GM12878 (cell line): ENCODE measurements around the gene SFPQ. TPM values are rescaled to one million over a fixed set of nuclear protein-coding genes. Genes with fewer than 3 reads are reported as not detected.

Experiments
- ATAC-seq: fragments of 200-7000 bp; cut with Tn5 transposase; 3 replicates; pipeline ENCODE4 v1.9.1; 2020; ENCODE audit warnings: mild to moderate bottlenecking, moderate library complexity
- BruUV-seq: library from RNA; stranded (reverse); fragments of 400-500 nt; replicated peaks from 2 replicates; lab custom pipeline; 2021; lab: Mats Ljungman, UMichigan
- CTCF ChIA-PET: fragments of 300-600 bp; sonication (Branson Sonifier 250); formaldehyde crosslinking; extraction: SDS; loops from one replicate; lab custom pipeline; 2021; ENCODE audit warnings: inconsistent platforms; lab: Yijun Ruan, JAX
- POLR2A ChIA-PET: fragments of 350-600 bp; formaldehyde crosslinking; extraction: SDS; loops from one replicate; lab custom pipeline; 2021; ENCODE audit warnings: inconsistent platforms; lab: Charles Lee
- RAD21 ChIA-PET: fragments of 300-600 bp; sonication (Branson Sonifier 250); formaldehyde crosslinking; loops from one replicate; lab custom pipeline; 2023; ENCODE audit warnings: antibody characterized with exemption; ENCODE audit not compliant: unreplicated experiment; lab: Charles Lee
- SMC1A ChIA-PET: fragments of 300-600 bp; sonication (Branson Sonifier 250); formaldehyde crosslinking; loops from one replicate; lab custom pipeline; 2023; ENCODE audit not compliant: unreplicated experiment, uncharacterized antibody; lab: Charles Lee
- DNase-seq: peaks from one replicate; pipeline ENCODE4 v3.0.0-alpha.2; 2011; ENCODE audit warnings: low read depth, low spot score
- FAIRE-seq: peaks from 3 replicates; lab custom pipeline; 2011; peaks lifted over from hg19 to GRCh38; lab: Jason Lieb, UNC
- H2AFZ ChIP-seq: 2 replicates; pipeline ENCODE4 v1.6.0; 2011; ENCODE audit warnings: low read depth, low read length, control low read depth; ENCODE audit not compliant: control insufficient read depth
- H3K27ac ChIP-seq: 2 replicates; pipeline ENCODE4 v1.5.1; 2011; ENCODE audit warnings: control low read depth; ENCODE audit not compliant: control insufficient read depth, insufficient read depth
- H3K27me3 ChIP-seq, 2 experiments: replicated peaks in 1 of 2; 2 replicates each; pipeline versions ENCODE4 v1.6.0 to v1.6.1; 2011; ENCODE audit warnings: low read length in 1 of 2; ENCODE audit not compliant: control insufficient read depth in 2 of 2, insufficient read depth in 2 of 2
- H3K36me3 ChIP-seq, 2 experiments: 2 replicates each; pipeline ENCODE4 v1.5.1; 2011; ENCODE audit warnings: low read length in 1 of 2; ENCODE audit not compliant: control insufficient read depth in 2 of 2, insufficient read depth in 2 of 2
- H3K4me1 ChIP-seq: 2 replicates; pipeline ENCODE4 v1.6.1; 2011; ENCODE audit warnings: mild to moderate bottlenecking, low read length, moderate library complexity, mixed read lengths; ENCODE audit not compliant: control insufficient read depth, insufficient read depth
- H3K4me2 ChIP-seq: 2 replicates; pipeline ENCODE4 v1.6.0; 2011; ENCODE audit warnings: control low read depth; ENCODE audit not compliant: control insufficient read depth, insufficient read depth
- H3K4me3 ChIP-seq: fragments of 200-600 bp; sonication (generic); 2 replicates; pipeline ENCODE4 v1.5.1; 2016
- H3K79me2 ChIP-seq: 2 replicates; pipeline ENCODE4 v1.6.0; 2011; ENCODE audit warnings: low read length; ENCODE audit not compliant: control insufficient read depth, insufficient read depth
- H3K9ac ChIP-seq: 2 replicates; pipeline ENCODE4 v1.8.0; 2011; ENCODE audit warnings: low read length, control low read depth, mixed read lengths; ENCODE audit not compliant: control insufficient read depth, insufficient read depth
- H3K9me3 ChIP-seq: replicated peaks from 3 replicates; pipeline ENCODE4 v1.5.1; 2011; ENCODE audit warnings: mild to moderate bottlenecking, low read length; ENCODE audit not compliant: control insufficient read depth, insufficient read depth
- H4K20me1 ChIP-seq: 2 replicates; pipeline ENCODE4 v1.6.0; 2011; ENCODE audit not compliant: control insufficient read depth, insufficient read depth
- ATF7 ChIP-seq: fragments of 450-650 bp; IDR thresholded peaks from 2 replicates; pipeline ENCODE4 v1.6.1; 2016; ENCODE audit warnings: low read depth, mild to moderate bottlenecking
- CBFB ChIP-seq: IDR thresholded peaks from 2 replicates; pipeline ENCODE4 v1.6.1; 2016; ENCODE audit warnings: antibody characterized with exemption, low read depth
- CREB1 ChIP-seq: IDR thresholded peaks from 2 replicates; pipeline ENCODE4 v1.6.1; 2012; ENCODE audit warnings: low read depth, mild to moderate bottlenecking, inconsistent platforms
- GABPA ChIP-seq: IDR thresholded peaks from 2 replicates; pipeline ENCODE4 v1.6.1; 2014; ENCODE audit warnings: antibody characterized with exemption, low read depth, mild to moderate bottlenecking, inconsistent platforms
- IKZF2 ChIP-seq, 2 experiments: fragments of 450-650 bp; IDR thresholded peaks; 2 replicates each; pipeline ENCODE4 v1.6.1; 2017; ENCODE audit warnings: mild to moderate bottlenecking in 2 of 2, moderate library complexity in 2 of 2
- MYC ChIP-seq: IDR thresholded peaks from 2 replicates; pipeline ENCODE4 v1.6.1; 2011; ENCODE audit warnings: mild to moderate bottlenecking, low read length, moderate library complexity, inconsistent platforms; ENCODE audit not compliant: insufficient read depth, insufficient replicate concordance, insufficient read length, severe bottlenecking
- NFIC ChIP-seq: IDR thresholded peaks from 2 replicates; pipeline ENCODE4 v1.6.1; 2012; ENCODE audit warnings: low read depth, mild to moderate bottlenecking, inconsistent platforms, low read length, moderate library complexity
- NRF1 ChIP-seq: conservative IDR thresholded peaks from 2 replicates; pipeline ENCODE4 v1.6.1; 2011; ENCODE audit warnings: mild to moderate bottlenecking, low read depth, low read length, improper control_type of control experiment
- PAX5 ChIP-seq: IDR thresholded peaks from 2 replicates; pipeline ENCODE4 v1.6.1; 2011; ENCODE audit warnings: low read depth, low read length, borderline replicate concordance
- POLR2AphosphoS5 ChIP-seq: IDR thresholded peaks from 2 replicates; pipeline ENCODE4 v1.6.1; 2011; ENCODE audit warnings: mild to moderate bottlenecking, low read length, inconsistent platforms
- POU2F2 ChIP-seq: IDR thresholded peaks from 3 replicates; pipeline ENCODE4 v1.6.1; 2011; ENCODE audit warnings: low read depth, mild to moderate bottlenecking, low read length, borderline replicate concordance
- SMAD5 ChIP-seq: IDR thresholded peaks from 2 replicates; pipeline ENCODE4 v1.6.1; 2016; ENCODE audit warnings: antibody characterized with exemption, low read depth
- ZNF274 ChIP-seq: IDR thresholded peaks from one replicate; pipeline ENCODE4 v1.8.0; 2011; ENCODE audit not compliant: insufficient read length, insufficient read depth
- WGBS: methylation state at CpG from one replicate; pipeline ENCODE4 v1.1.6; 2016; ENCODE audit warnings: low lambda C conversion rate; ENCODE audit not compliant: insufficient replicate concordance, insufficient coverage; ENCODE audit errors: missing lambda C conversion rate; 5-methylcytosine and 5-hydroxymethylcytosine counted together
- in situ Hi-C: fragments of 300-500 bp; cut with MboI; formaldehyde crosslinking; loops from 9 replicates; pipeline ENCODE4 v1.14.3; 2018; ENCODE audit warnings: mixed read lengths
- intact Hi-C: fragments of 100-400 bp; cut with micrococcal nuclease; formaldehyde crosslinking; loops from one replicate; pipeline ENCODE4 v1.14.2; 2022; ENCODE audit not compliant: unreplicated experiment
- polyA plus RNA-seq, 11 experiments: library from polyadenylated mRNA; depleted of rRNA in 4 of 11; unstranded in 6 of 11; stranded (reverse) in 5 of 11; fragments of >200 nt; fragmentation: Nextera tagmentation in 4 of 11; fragmentation: Illumina TruSeq in 1 of 11; extraction: Ambion mirVana in 4 of 11; extraction: Trizol in 1 of 11; gene quantifications; 1 replicate in 1 of 11; 2 replicates in 10 of 11; pipeline versions ENCODE4 v1.2.1 to v1.2.3, GENCODE V29; 2011 to 2016; ENCODE audit warnings: inconsistent platforms in 2 of 11, missing spikeins in 2 of 11, low read depth in 1 of 11
- total RNA-seq, 4 experiments: library from RNA; depleted of rRNA in 3 of 4; stranded (reverse); fragments of >200 nt in 3 of 4; fragmentation: Illumina TruSeq in 1 of 4; extraction: Trizol in 1 of 4; gene quantifications; 2 replicates each; pipeline versions ENCODE4 v1.2.1 to v1.2.3, GENCODE V29; 2013 to 2021
- TF ChIP-seq, protein P1 (sequence below): IDR thresholded peaks from 2 replicates; pipeline ENCODE4 v1.6.1; 2011; ENCODE audit warnings: borderline replicate concordance, low read depth, mild to moderate bottlenecking, moderate library complexity, low read length; ENCODE audit not compliant: insufficient read depth, poor library complexity, severe bottlenecking
- TF ChIP-seq, protein P2 (sequence below): IDR thresholded peaks from 2 replicates; pipeline ENCODE4 v1.6.1; 2012; ENCODE audit warnings: improper control_type of control experiment, low read depth, low read length; ENCODE audit not compliant: insufficient replicate concordance
- TF ChIP-seq, protein P3 (sequence below): IDR thresholded peaks from 2 replicates; pipeline ENCODE4 v1.6.1; 2011; ENCODE audit warnings: low read depth, mild to moderate bottlenecking, low read length, moderate library complexity, borderline replicate concordance; ENCODE audit errors: extremely low read depth
- TF ChIP-seq, protein P4 (sequence below): fragments of 450-650 bp; IDR thresholded peaks from 2 replicates; pipeline ENCODE4 v1.6.1; 2017; ENCODE audit warnings: mild to moderate bottlenecking

Gene SFPQ
- total and polyA plus RNA-seq, 10 of the 15 experiments (the other 5 are each of a cell fraction or from before 2014, with no cell fraction given) = 78.5 to 559 (median 199) TPM

DNA sequence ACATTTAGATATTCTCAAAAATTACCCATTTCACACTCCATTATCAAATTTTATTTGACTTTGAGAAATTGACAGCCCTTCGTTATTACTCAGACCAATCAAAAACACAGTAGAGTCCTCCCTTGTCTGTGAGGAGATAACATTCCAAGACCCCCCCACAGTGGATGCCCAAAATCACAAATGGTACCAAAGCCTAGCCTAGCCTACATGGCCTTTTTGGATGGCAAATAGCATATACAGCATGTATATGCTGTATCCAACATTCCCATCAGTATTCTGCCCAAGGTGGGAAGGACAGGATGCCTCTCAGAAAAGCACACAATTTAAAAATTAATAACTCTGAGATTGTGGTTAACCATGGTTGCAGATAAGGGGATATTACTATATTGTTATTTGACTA is 17.3 kb downstream of the SFPQ start:
- POLR2A ChIA-PET = no interaction called here
- Histone ChIP-seq H3K4me1 (no peaks in the 10 kb centered on the region), H3K9me3 (no peaks in the 10 kb centered on the region), H3K9ac (no peak overlapping the region), H3K27me3 (no peaks in the 10 kb centered on the region), H3K4me3 (no peak overlapping the region), H3K36me3 (peaks cover 11 to 40% of the 10 kb centered on the region in 2 experiments), H3K4me2 (no peak overlapping the region), H4K20me1 (peaks cover 6% of the 10 kb centered on the region; the same call in 1 of the 2 replicates), H3K79me2 (peaks cover 8% of the 10 kb centered on the region), H2AFZ (no peak overlapping the region), H3K27ac (no peak overlapping the region)
- FAIRE-seq (no peak), ATAC-seq (no peak), DNase-seq (no peak)
- RAD21 ChIA-PET = no interaction called here
- no TSS peak for BruUV-seq
- 100% methylated on average over 1 of the region's 1 CpG for WGBS
- SMC1A ChIA-PET = no interaction called here
- in situ Hi-C loops = no loop called here
- intact Hi-C loops = no loop called here
- CTCF ChIA-PET = no interaction called here
- TF ChIP-seq IKZF2 (IDR thresholded peaks at IDR 0.05) (no peak), MYC (no peak), NRF1 (no peak), PAX5 (no peak), GABPA (no peak), CREB1 (no peak), ATF7 (no peak), ZNF274 (no peak), POLR2AphosphoS5 (peak; percentile 49), NFIC (no peak), CBFB (0 out of 2 replicates have a peak, but pooled peaks have one; percentile 5), POU2F2 (0 out of 3 replicates have a peak, but pooled peaks have one; percentile 34), SMAD5 (0 out of 2 replicates have a peak, but pooled peaks have one; percentile 36)
- TF ChIP-seq, protein P1, sequence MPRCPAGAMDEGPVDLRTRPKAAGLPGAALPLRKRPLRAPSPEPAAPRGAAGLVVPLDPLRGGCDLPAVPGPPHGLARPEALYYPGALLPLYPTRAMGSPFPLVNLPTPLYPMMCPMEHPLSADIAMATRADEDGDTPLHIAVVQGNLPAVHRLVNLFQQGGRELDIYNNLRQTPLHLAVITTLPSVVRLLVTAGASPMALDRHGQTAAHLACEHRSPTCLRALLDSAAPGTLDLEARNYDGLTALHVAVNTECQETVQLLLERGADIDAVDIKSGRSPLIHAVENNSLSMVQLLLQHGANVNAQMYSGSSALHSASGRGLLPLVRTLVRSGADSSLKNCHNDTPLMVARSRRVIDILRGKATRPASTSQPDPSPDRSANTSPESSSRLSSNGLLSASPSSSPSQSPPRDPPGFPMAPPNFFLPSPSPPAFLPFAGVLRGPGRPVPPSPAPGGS = no peak
- TF ChIP-seq, protein P2, sequence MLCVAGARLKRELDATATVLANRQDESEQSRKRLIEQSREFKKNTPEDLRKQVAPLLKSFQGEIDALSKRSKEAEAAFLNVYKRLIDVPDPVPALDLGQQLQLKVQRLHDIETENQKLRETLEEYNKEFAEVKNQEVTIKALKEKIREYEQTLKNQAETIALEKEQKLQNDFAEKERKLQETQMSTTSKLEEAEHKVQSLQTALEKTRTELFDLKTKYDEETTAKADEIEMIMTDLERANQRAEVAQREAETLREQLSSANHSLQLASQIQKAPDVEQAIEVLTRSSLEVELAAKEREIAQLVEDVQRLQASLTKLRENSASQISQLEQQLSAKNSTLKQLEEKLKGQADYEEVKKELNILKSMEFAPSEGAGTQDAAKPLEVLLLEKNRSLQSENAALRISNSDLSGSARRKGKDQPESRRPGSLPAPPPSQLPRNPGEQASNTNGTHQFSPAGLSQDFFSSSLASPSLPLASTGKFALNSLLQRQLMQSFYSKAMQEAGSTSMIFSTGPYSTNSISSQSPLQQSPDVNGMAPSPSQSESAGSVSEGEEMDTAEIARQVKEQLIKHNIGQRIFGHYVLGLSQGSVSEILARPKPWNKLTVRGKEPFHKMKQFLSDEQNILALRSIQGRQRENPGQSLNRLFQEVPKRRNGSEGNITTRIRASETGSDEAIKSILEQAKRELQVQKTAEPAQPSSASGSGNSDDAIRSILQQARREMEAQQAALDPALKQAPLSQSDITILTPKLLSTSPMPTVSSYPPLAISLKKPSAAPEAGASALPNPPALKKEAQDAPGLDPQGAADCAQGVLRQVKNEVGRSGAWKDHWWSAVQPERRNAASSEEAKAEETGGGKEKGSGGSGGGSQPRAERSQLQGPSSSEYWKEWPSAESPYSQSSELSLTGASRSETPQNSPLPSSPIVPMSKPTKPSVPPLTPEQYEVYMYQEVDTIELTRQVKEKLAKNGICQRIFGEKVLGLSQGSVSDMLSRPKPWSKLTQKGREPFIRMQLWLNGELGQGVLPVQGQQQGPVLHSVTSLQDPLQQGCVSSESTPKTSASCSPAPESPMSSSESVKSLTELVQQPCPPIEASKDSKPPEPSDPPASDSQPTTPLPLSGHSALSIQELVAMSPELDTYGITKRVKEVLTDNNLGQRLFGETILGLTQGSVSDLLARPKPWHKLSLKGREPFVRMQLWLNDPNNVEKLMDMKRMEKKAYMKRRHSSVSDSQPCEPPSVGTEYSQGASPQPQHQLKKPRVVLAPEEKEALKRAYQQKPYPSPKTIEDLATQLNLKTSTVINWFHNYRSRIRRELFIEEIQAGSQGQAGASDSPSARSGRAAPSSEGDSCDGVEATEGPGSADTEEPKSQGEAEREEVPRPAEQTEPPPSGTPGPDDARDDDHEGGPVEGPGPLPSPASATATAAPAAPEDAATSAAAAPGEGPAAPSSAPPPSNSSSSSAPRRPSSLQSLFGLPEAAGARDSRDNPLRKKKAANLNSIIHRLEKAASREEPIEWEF = no peak
- TF ChIP-seq, protein P3, sequence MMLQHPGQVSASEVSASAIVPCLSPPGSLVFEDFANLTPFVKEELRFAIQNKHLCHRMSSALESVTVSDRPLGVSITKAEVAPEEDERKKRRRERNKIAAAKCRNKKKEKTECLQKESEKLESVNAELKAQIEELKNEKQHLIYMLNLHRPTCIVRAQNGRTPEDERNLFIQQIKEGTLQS = no peak
- TF ChIP-seq, protein P4, sequence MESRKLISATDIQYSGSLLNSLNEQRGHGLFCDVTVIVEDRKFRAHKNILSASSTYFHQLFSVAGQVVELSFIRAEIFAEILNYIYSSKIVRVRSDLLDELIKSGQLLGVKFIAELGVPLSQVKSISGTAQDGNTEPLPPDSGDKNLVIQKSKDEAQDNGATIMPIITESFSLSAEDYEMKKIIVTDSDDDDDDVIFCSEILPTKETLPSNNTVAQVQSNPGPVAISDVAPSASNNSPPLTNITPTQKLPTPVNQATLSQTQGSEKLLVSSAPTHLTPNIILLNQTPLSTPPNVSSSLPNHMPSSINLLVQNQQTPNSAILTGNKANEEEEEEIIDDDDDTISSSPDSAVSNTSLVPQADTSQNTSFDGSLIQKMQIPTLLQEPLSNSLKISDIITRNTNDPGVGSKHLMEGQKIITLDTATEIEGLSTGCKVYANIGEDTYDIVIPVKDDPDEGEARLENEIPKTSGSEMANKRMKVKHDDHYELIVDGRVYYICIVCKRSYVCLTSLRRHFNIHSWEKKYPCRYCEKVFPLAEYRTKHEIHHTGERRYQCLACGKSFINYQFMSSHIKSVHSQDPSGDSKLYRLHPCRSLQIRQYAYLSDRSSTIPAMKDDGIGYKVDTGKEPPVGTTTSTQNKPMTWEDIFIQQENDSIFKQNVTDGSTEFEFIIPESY = no peak
